Common myeloid progenitor, CD34-positive (primary cell): ENCODE data around the gene FLT3LG. TPM values are rescaled to one million over a fixed set of nuclear protein-coding genes. Genes with fewer than 3 reads are reported as not detected.

Experiments
- CTCF ChIA-PET: fragments of 350-600 bp; sonication (Branson Sonifier 250); formaldehyde crosslinking; loops from one replicate; lab custom pipeline; 2021; ENCODE audit warnings: antibody characterized with exemption; lab: Charles Lee
- POLR2A ChIA-PET: fragments of 350-600 bp; sonication (Branson Sonifier 250); formaldehyde crosslinking; loops from one replicate; lab custom pipeline; 2021; ENCODE audit warnings: antibody characterized with exemption; lab: Charles Lee
- DNase-seq, 3 donors: peaks; one replicate each; pipeline versions ENCODE4 v3.0.0 to v3.0.0-alpha.2; 2013
- H3K27ac ChIP-seq, 2 experiments: 1 replicate in 1 of 2; 2 replicates in 1 of 2; pipeline ENCODE4 v1.7.0; 2013; ENCODE audit warnings: inconsistent platforms in 2 of 2, low read length in 2 of 2, mild to moderate bottlenecking in 2 of 2, low read depth in 1 of 2, moderate library complexity in 1 of 2; ENCODE audit not compliant: severe bottlenecking in 2 of 2, insufficient read depth in 1 of 2, poor library complexity in 1 of 2
- H3K27me3 ChIP-seq, 5 experiments: replicated peaks in 2 of 5; 1 replicate in 3 of 5; 2 replicates in 2 of 5; pipeline versions ENCODE4 v1.6.1 to v1.7.0; 2013; ENCODE audit warnings: low read length in 4 of 5, mild to moderate bottlenecking in 2 of 5, moderate library complexity in 2 of 5, inconsistent platforms in 1 of 5; ENCODE audit not compliant: insufficient read depth in 5 of 5, control insufficient read depth in 4 of 5
- H3K36me3 ChIP-seq, 4 experiments: 1 replicate in 2 of 4; 2 replicates in 2 of 4; pipeline versions ENCODE4 v1.6.1 to v1.7.0; 2013; ENCODE audit warnings: low read length in 3 of 4, control low read depth in 1 of 4, mild to moderate bottlenecking in 1 of 4; ENCODE audit not compliant: control insufficient read depth in 4 of 4, insufficient read depth in 4 of 4
- H3K4me1 ChIP-seq, 4 experiments: 1 replicate in 3 of 4; 2 replicates in 1 of 4; pipeline versions ENCODE4 v1.6.1 to v1.7.1; 2013; ENCODE audit warnings: low read length in 3 of 4, mild to moderate bottlenecking in 3 of 4, control low read depth in 1 of 4, inconsistent platforms in 1 of 4, moderate library complexity in 1 of 4; ENCODE audit not compliant: control insufficient read depth in 4 of 4, insufficient read depth in 4 of 4; ENCODE audit errors: control extremely low read depth in 1 of 4
- H3K4me3 ChIP-seq, 7 experiments: 1 replicate in 4 of 7; 2 replicates in 3 of 7; pipeline versions ENCODE4 v1.5.1 to v1.7.0; 2013; ENCODE audit warnings: mild to moderate bottlenecking in 7 of 7, low read length in 6 of 7, moderate library complexity in 6 of 7, inconsistent platforms in 2 of 7, low read depth in 2 of 7, control low read depth in 1 of 7; ENCODE audit not compliant: insufficient read depth in 4 of 7, control insufficient read depth in 1 of 7; ENCODE audit errors: extremely low read depth in 1 of 7
- H3K9me3 ChIP-seq, 5 experiments: 1 replicate in 4 of 5; 2 replicates in 1 of 5; pipeline versions ENCODE4 v1.6.1 to v1.7.1; 2013; ENCODE audit warnings: low read length in 4 of 5, mild to moderate bottlenecking in 2 of 5, inconsistent platforms in 1 of 5, low read depth in 1 of 5, moderate library complexity in 1 of 5; ENCODE audit not compliant: control insufficient read depth in 4 of 5, insufficient read depth in 2 of 5; ENCODE audit errors: control extremely low read depth in 1 of 5
- WGBS: methylation state at CpG from one replicate; pipeline ENCODE4 v1.1.5; 2013; ENCODE audit not compliant: insufficient coverage; 5-methylcytosine and 5-hydroxymethylcytosine counted together
- polyA plus RNA-seq: library from polyadenylated mRNA; unstranded; fragments of 120-200 nt; gene quantifications from one replicate; pipeline ENCODE4 v1.2.1, GENCODE V29; 2013

Gene FLT3LG
- polyA plus RNA-seq, result 6.5 TPM

GRCh38 chr19:49473868-49474541, at the start of gene FLT3LG:
TSS of gene FLT3LG (plus strand) at chr19:49474215. CDS start at chr19:49474640, 425 bp downstream.
- CTCF ChIA-PET, result interaction anchor here (0.7 to 2.5 kb wide), 22 partner anchors 9 to 248 kb away, joined by 3 to 23 read pairs (median 4); partner anchors contain the start of genes ALDH16A1, NOSIP and PIH1D1
- WGBS, result 0% methylated on average over 20 of the region's 33 CpGs
- peaks cover 4 to 56% (median 51%) of the 10 kb centered on the region in 4 experiments for H3K4me1 ChIP-seq

GRCh38 chr19:49425178-49425577, 48.8 kb upstream of the FLT3LG start, which contains the start of gene GFY:
TSS of gene GFY (plus strand) at chr19:49425388. CDS start at chr19:49426431, 1,043 bp downstream.
- Histone ChIP-seq H3K4me3 (no peak within 1 kb of the TSS), H3K36me3 (no peaks in the 10 kb centered on the region), H3K4me1 (peaks cover 0 to 44% (median 40%) of the 10 kb centered on the region in 4 experiments), H3K27ac (no peak within 1 kb of the TSS), H3K27me3 (peaks cover 5 to 98% (median 64%) of the 10 kb centered on the region in 5 experiments), H3K9me3 (no peaks in the 10 kb centered on the region)
- ChIA-PET POLR2A (no interaction called here), CTCF (interaction anchor here (1.0 to 2.4 kb wide), 4 partner anchors 9 to 34 kb away, joined by 3 to 11 read pairs (median 5); no protein-coding TSS in a partner anchor)
- DNase-seq, result no peak
- 62% methylated on average over 7 of the region's 7 CpGs for WGBS

More at GRCh38 chr19:49473868-49474541, at the start of gene FLT3LG:
- H3K27ac ChIP-seq, result peak within 1 kb of the TSS in 1 of 2 experiments; percentile 79
- DNase-seq, result peak; percentile 88 to 93 (median 92)
- H3K36me3 ChIP-seq, result peaks cover 0 to 3% (median 0%) of the 10 kb centered on the region in 4 experiments
- H3K27me3 ChIP-seq, result no peaks in the 10 kb centered on the region
- no peaks in the 10 kb centered on the region for H3K9me3 ChIP-seq
- H3K4me3 ChIP-seq, result peak within 1 kb of the TSS; percentile 51 to 81 (median 65)
- POLR2A ChIA-PET, result interaction anchor here (0.6 to 1.1 kb wide), 3 partner anchors 21 to 275 kb away, joined by 3 to 4 read pairs (median 4); partner anchors contain the start of gene ALDH16A1

GRCh38 chr19:49425922-49426592, 48.0 kb upstream of the FLT3LG start:
- ChIA-PET POLR2A (no interaction called here), CTCF (interaction anchor here (1.0 to 2.4 kb wide), 3 partner anchors 10 to 35 kb away, joined by 3 to 11 read pairs (median 6); no protein-coding TSS in a partner anchor)
- Histone ChIP-seq H3K27ac (no peak overlapping the region), H3K4me3 (no peak overlapping the region), H3K36me3 (no peaks in the 10 kb centered on the region), H3K4me1 (peaks cover 0 to 39% (median 36%) of the 10 kb centered on the region in 4 experiments), H3K27me3 (peaks cover 0 to 98% (median 60%) of the 10 kb centered on the region in 5 experiments), H3K9me3 (no peaks in the 10 kb centered on the region)
- 7% methylated on average over 26 of the region's 30 CpGs for WGBS
- no peak for DNase-seq

- Histone ChIP-seq H3K27ac (no peak overlapping the region), H3K4me1 (peaks cover 0 to 35% (median 29%) of the 10 kb centered on the region in 4 experiments), H3K36me3 (no peaks in the 10 kb centered on the region), H3K9me3 (peaks cover 0 to 4% (median 0%) of the 10 kb centered on the region in 5 experiments), H3K27me3 (peaks cover 0 to 99% (median 61%) of the 10 kb centered on the region in 5 experiments), H3K4me3 (no peak overlapping the region)
- WGBS, result 59% methylated on average over 3 of the region's 12 CpGs
- no peak for DNase-seq
- POLR2A ChIA-PET, result no interaction called here
- CTCF ChIA-PET, result interaction anchor here (1.3 kb wide), 1 partner anchor 171 kb away, joined by 3 read pairs; no protein-coding TSS in a partner anchor
Measured at GRCh38 chr19:49427339-49427738, 46.7 kb upstream of the FLT3LG start.

- WGBS, result 2% methylated on average over 38 of the region's 45 CpGs
- peaks cover 0 to 4% (median 0%) of the 10 kb centered on the region in 5 experiments for H3K9me3 ChIP-seq
- ChIA-PET CTCF (interaction anchor here (1.3 kb wide), 2 partner anchors 19 to 172 kb away, joined by 3 read pairs; no protein-coding TSS in a partner anchor), POLR2A (no interaction called here)
- H3K4me1 ChIP-seq, result peaks cover 0 to 35% (median 23%) of the 10 kb centered on the region in 4 experiments
- H3K27ac ChIP-seq, result no peak overlapping the region
- peaks cover 0 to 99% (median 63%) of the 10 kb centered on the region in 5 experiments for H3K27me3 ChIP-seq
- no peaks in the 10 kb centered on the region for H3K36me3 ChIP-seq
- peak overlapping the region in 3 of 7 experiments; percentile 26 to 48 (median 36) for H3K4me3 ChIP-seq
- DNase-seq, result peak in 1 of 3 donors; percentile 26
Measured at GRCh38 chr19:49427855-49428546, 46.0 kb upstream of the FLT3LG start.
